ENCODE data around the gene SNX8.
"Not testable (repeated sequence)": the region's sequence is repeated elsewhere in the genome, so short reads cannot be mapped to it uniquely, and the experiment has no call there.

Gene SNX8

DNA sequence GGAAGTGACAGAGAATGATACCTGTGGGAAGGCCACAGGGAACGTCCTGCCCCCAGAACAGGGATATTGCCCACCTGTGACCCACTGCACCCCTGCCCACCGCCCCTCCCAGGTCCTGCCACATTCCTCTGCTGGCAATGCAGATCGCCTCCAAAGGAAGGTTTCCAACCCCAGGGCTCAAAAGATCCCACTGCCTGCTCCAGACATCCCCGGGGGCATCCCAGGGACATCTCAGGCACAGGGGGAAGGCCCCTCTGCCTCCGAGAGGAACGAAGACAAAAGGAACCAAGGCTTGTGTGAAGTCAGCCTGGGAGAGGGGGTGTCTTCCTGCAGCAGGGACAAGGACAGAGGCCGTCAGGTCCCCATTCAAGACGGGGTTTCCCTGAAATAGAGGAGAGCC is 43.7 kb downstream of the SNX8 start:
- Histone ChIP-seq H3K27me3 (ENCODE audit: insufficient read depth, low read length) (no peaks in the 10 kb centered on the region), H3K18ac (ENCODE audit: low read length) (no peak overlapping the region), H3K79me1 (ENCODE audit: low read length) (no peaks in the 10 kb centered on the region), H4K91ac (ENCODE audit: low read depth, low read length) (no peak overlapping the region), H3K23ac (ENCODE audit: low read length) (no peak overlapping the region), H2AFZ (ENCODE audit: insufficient read depth, low read length, poor library complexity) (no peak overlapping the region), H3K9me3 (ENCODE audit: insufficient read depth, low read depth, low read length) (peaks cover 3% of the 10 kb centered on the region), H3K4me2 (ENCODE audit: low read length) (no peak overlapping the region), H3K79me2 (ENCODE audit: control insufficient read depth, insufficient read depth, low read length, poor library complexity) (no peaks in the 10 kb centered on the region), H3K4ac (ENCODE audit: low read depth, low read length) (no peak overlapping the region), H4K8ac (ENCODE audit: low read depth, low read length) (no peak overlapping the region), H3K4me1 (ENCODE audit: control insufficient read depth in 1 of 2, insufficient read depth in 2 of 2, low read length in 2 of 2) (peaks cover 12 to 13% of the 10 kb centered on the region in 2 experiments), H2BK120ac (ENCODE audit: insufficient read depth, low read length, poor library complexity) (no peak overlapping the region), H3K36me3 (ENCODE audit: control insufficient read depth in 1 of 2, insufficient read depth in 2 of 2, low read length in 2 of 2) (peaks cover 0 to 10% of the 10 kb centered on the region in 2 experiments), H3K27ac (ENCODE audit: low read depth, low read length) (no peak overlapping the region), H2AK5ac (ENCODE audit: low read length) (no peak overlapping the region), H2BK12ac (ENCODE audit: low read length) (no peak overlapping the region), H3K9ac (ENCODE audit: low read length) (no peak overlapping the region), H3K4me3 (ENCODE audit: low read depth, low read length) (no peak overlapping the region), H3K14ac (ENCODE audit: low read length) (no peak overlapping the region), H2BK5ac (ENCODE audit: low read depth, low read length, poor library complexity) (no peak overlapping the region), H4K12ac (ENCODE audit: low read depth, low read length) (no peak overlapping the region)
- DNase-seq, result no peak
- no CpG with 5 or more reads among the region's 8 CpGs for WGBS (ENCODE audit: extremely low coverage, insufficient coverage, insufficient read length)

- Histone ChIP-seq H3K23ac (ENCODE audit: low read length) (no peak overlapping the region), H3K4me1 (ENCODE audit: control insufficient read depth in 1 of 2, insufficient read depth in 2 of 2, low read length in 2 of 2) (peaks cover 12 to 13% of the 10 kb centered on the region in 2 experiments), H3K27ac (ENCODE audit: low read depth, low read length) (no peak overlapping the region), H3K9me3 (ENCODE audit: insufficient read depth, low read depth, low read length) (peaks cover 3% of the 10 kb centered on the region), H2AFZ (ENCODE audit: insufficient read depth, low read length, poor library complexity) (no peak overlapping the region), H3K9ac (ENCODE audit: low read length) (no peak overlapping the region), H4K91ac (ENCODE audit: low read depth, low read length) (no peak overlapping the region), H3K36me3 (ENCODE audit: control insufficient read depth in 1 of 2, insufficient read depth in 2 of 2, low read length in 2 of 2) (peaks cover 0 to 10% of the 10 kb centered on the region in 2 experiments), H3K79me2 (ENCODE audit: control insufficient read depth, insufficient read depth, low read length, poor library complexity) (no peaks in the 10 kb centered on the region), H4K12ac (ENCODE audit: low read depth, low read length) (no peak overlapping the region), H3K79me1 (ENCODE audit: low read length) (no peaks in the 10 kb centered on the region), H3K4ac (ENCODE audit: low read depth, low read length) (no peak overlapping the region), H2AK5ac (ENCODE audit: low read length) (no peak overlapping the region), H2BK12ac (ENCODE audit: low read length) (no peak overlapping the region), H3K18ac (ENCODE audit: low read length) (no peak overlapping the region), H3K27me3 (ENCODE audit: insufficient read depth, low read length) (no peaks in the 10 kb centered on the region), H3K4me2 (ENCODE audit: low read length) (no peak overlapping the region), H3K4me3 (ENCODE audit: low read depth, low read length) (no peak overlapping the region), H3K14ac (ENCODE audit: low read length) (no peak overlapping the region), H2BK120ac (ENCODE audit: insufficient read depth, low read length, poor library complexity) (no peak overlapping the region), H4K8ac (ENCODE audit: low read depth, low read length) (no peak overlapping the region), H2BK5ac (ENCODE audit: low read depth, low read length, poor library complexity) (no peak overlapping the region)
- no CpG with 5 or more reads among the region's 10 CpGs for WGBS (ENCODE audit: extremely low coverage, insufficient coverage, insufficient read length)
- no peak for DNase-seq
Observed at GRCh38 chr7:2269991-2270460, 44.2 kb downstream of the SNX8 start.

GRCh38 chr7:2269089-2269990 is 44.9 kb downstream of the SNX8 start:
- not testable (repeated sequence) for H2AK5ac ChIP-seq (ENCODE audit: low read length); H3K18ac ChIP-seq (ENCODE audit: low read length); H3K4me2 ChIP-seq (ENCODE audit: low read length); H4K12ac ChIP-seq (ENCODE audit: low read depth, low read length); H3K36me3 ChIP-seq (ENCODE audit: control insufficient read depth in 1 of 2, insufficient read depth in 2 of 2, low read length in 2 of 2); H3K14ac ChIP-seq (ENCODE audit: low read length); H2BK5ac ChIP-seq (ENCODE audit: low read depth, low read length, poor library complexity); H2BK12ac ChIP-seq (ENCODE audit: low read length); H4K91ac ChIP-seq (ENCODE audit: low read depth, low read length); H3K79me1 ChIP-seq (ENCODE audit: low read length); H3K27ac ChIP-seq (ENCODE audit: low read depth, low read length); H3K4me3 ChIP-seq (ENCODE audit: low read depth, low read length); H3K9me3 ChIP-seq (ENCODE audit: insufficient read depth, low read depth, low read length); H2AFZ ChIP-seq (ENCODE audit: insufficient read depth, low read length, poor library complexity); H4K8ac ChIP-seq (ENCODE audit: low read depth, low read length); H2BK120ac ChIP-seq (ENCODE audit: insufficient read depth, low read length, poor library complexity); H3K79me2 ChIP-seq (ENCODE audit: control insufficient read depth, insufficient read depth, low read length, poor library complexity); DNase-seq; H3K4ac ChIP-seq (ENCODE audit: low read depth, low read length); H3K23ac ChIP-seq (ENCODE audit: low read length); H3K27me3 ChIP-seq (ENCODE audit: insufficient read depth, low read length); H3K9ac ChIP-seq (ENCODE audit: low read length)
- H3K4me1 ChIP-seq (ENCODE audit: control insufficient read depth in 1 of 2, insufficient read depth in 2 of 2, low read length in 2 of 2), result peaks cover 9 to 11% of the 10 kb centered on the region in 2 experiments
- WGBS (ENCODE audit: extremely low coverage, insufficient coverage, insufficient read length), result no CpG with 5 or more reads among the region's 18 CpGs

DNA sequence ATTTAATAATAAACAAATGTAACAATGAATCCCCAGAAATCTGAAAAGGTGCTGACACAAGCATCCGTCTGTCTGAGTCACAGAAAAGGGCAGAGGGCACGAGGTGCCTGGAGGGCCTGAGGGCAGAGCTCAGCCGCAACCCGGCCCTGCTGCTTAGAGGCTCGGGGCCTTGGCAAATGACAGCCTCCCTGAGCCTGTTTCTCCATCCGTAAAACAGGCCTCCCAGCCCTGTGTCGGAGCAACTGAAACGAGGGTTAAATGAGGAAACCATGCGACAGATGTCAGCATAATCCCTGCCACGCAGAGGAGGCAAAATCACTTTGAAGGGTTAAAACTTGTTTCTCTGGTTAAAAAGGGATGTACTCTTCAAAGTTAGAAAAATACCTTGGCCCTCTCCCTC is 47.3 kb downstream of the SNX8 start:
- no peak overlapping the region for H2BK120ac ChIP-seq (ENCODE audit: insufficient read depth, low read length, poor library complexity)
- H3K18ac ChIP-seq (ENCODE audit: low read length), result no peak overlapping the region
- H2AFZ ChIP-seq (ENCODE audit: insufficient read depth, low read length, poor library complexity), result no peak overlapping the region
- WGBS (ENCODE audit: extremely low coverage, insufficient coverage, insufficient read length), result no CpG with 5 or more reads among the region's 10 CpGs
- no peak overlapping the region for H2BK5ac ChIP-seq (ENCODE audit: low read depth, low read length, poor library complexity)
- no peak overlapping the region for H4K12ac ChIP-seq (ENCODE audit: low read depth, low read length)
- H3K9ac ChIP-seq (ENCODE audit: low read length), result no peak overlapping the region
- DNase-seq, result peak; percentile 29 to 50
- no peak overlapping the region for H3K27ac ChIP-seq (ENCODE audit: low read depth, low read length)
- no peaks in the 10 kb centered on the region for H3K79me1 ChIP-seq (ENCODE audit: low read length)
- no peak overlapping the region for H3K23ac ChIP-seq (ENCODE audit: low read length)
- H4K8ac ChIP-seq (ENCODE audit: low read depth, low read length), result no peak overlapping the region
- no peak overlapping the region for H4K91ac ChIP-seq (ENCODE audit: low read depth, low read length)
- H3K4me2 ChIP-seq (ENCODE audit: low read length), result no peak overlapping the region
- peaks cover 12 to 14% of the 10 kb centered on the region in 2 experiments for H3K36me3 ChIP-seq (ENCODE audit: control insufficient read depth in 1 of 2, insufficient read depth in 2 of 2, low read length in 2 of 2)
- H3K14ac ChIP-seq (ENCODE audit: low read length), result no peak overlapping the region
- no peaks in the 10 kb centered on the region for H3K27me3 ChIP-seq (ENCODE audit: insufficient read depth, low read length)
- no peak overlapping the region for H3K4me3 ChIP-seq (ENCODE audit: low read depth, low read length)
- H3K4me1 ChIP-seq (ENCODE audit: control insufficient read depth in 1 of 2, insufficient read depth in 2 of 2, low read length in 2 of 2), result peaks cover 9 to 11% of the 10 kb centered on the region in 2 experiments
- H3K79me2 ChIP-seq (ENCODE audit: control insufficient read depth, insufficient read depth, low read length, poor library complexity), result no peaks in the 10 kb centered on the region
- H3K4ac ChIP-seq (ENCODE audit: low read depth, low read length), result no peak overlapping the region
- peaks cover 3% of the 10 kb centered on the region for H3K9me3 ChIP-seq (ENCODE audit: insufficient read depth, low read depth, low read length)
- H2AK5ac ChIP-seq (ENCODE audit: low read length), result no peak overlapping the region
- H2BK12ac ChIP-seq (ENCODE audit: low read length), result no peak overlapping the region

Measured in trophoblast cell (in vitro differentiated cells and primary cell).